RWPE2 (cell line): Measurements from ENCODE around the gene FNBP1.

Experiments
- ATAC-seq: fragments of 200-7000 bp; cut with Tn5 transposase; 3 replicates; pipeline ENCODE4 v1.9.1; 2021; ENCODE audit warnings: low read depth
- DNase-seq: peaks from one replicate; pipeline ENCODE4 v3.0.0-alpha.2; 2020; ENCODE audit warnings: low spot score
- H3K27ac ChIP-seq: fragments of 450-650 bp; 2 replicates; pipeline ENCODE4 v1.5.1; 2017; ENCODE audit warnings: mild to moderate bottlenecking; ENCODE audit not compliant: poor library complexity, severe bottlenecking
- H3K27me3 ChIP-seq: fragments of 250-450 bp; sonication (Bioruptor Pico); 2 replicates; pipeline ENCODE4 v1.5.1; 2021; ENCODE audit warnings: mild to moderate bottlenecking, moderate library complexity; ENCODE audit not compliant: insufficient read depth, poor library complexity, severe bottlenecking
- H3K36me3 ChIP-seq: fragments of 250-450 bp; sonication (Bioruptor Pico); 2 replicates; pipeline ENCODE4 v1.5.1; 2020; ENCODE audit warnings: low read depth, mild to moderate bottlenecking, moderate library complexity
- H3K4me1 ChIP-seq: fragments of 250-450 bp; sonication (Bioruptor Pico); 2 replicates; pipeline ENCODE4 v1.5.1; 2021; ENCODE audit warnings: mild to moderate bottlenecking, moderate library complexity; ENCODE audit not compliant: insufficient read depth, poor library complexity, severe bottlenecking
- H3K4me3 ChIP-seq: fragments of 250-450 bp; sonication (Bioruptor Pico); 2 replicates; pipeline ENCODE4 v1.5.1; 2021; ENCODE audit warnings: mild to moderate bottlenecking, moderate library complexity; ENCODE audit not compliant: severe bottlenecking
- H3K9me3 ChIP-seq: fragments of 250-450 bp; sonication (Bioruptor Pico); 2 replicates; pipeline ENCODE4 v1.5.1; 2021; ENCODE audit warnings: mild to moderate bottlenecking, moderate library complexity; ENCODE audit not compliant: severe bottlenecking
- CTCF ChIP-seq: fragments of 450-650 bp; IDR thresholded peaks from one replicate; pipeline ENCODE4 v1.5.1; 2017; ENCODE audit warnings: mild to moderate bottlenecking, moderate library complexity; ENCODE audit not compliant: poor library complexity, severe bottlenecking

The FNBP1 gene

GRCh38 chr9:129919841-129920240, 123.1 kb downstream of the FNBP1 start:
- H3K36me3 ChIP-seq = 0 out of 2 replicates have a peak, but pooled peaks cover 3% of the 10 kb centered on the region
- H3K4me1 ChIP-seq = no peaks in the 10 kb centered on the region
- no peak overlapping the region for H3K4me3 ChIP-seq
- H3K27ac ChIP-seq = no peak overlapping the region
- no peaks in the 10 kb centered on the region for H3K9me3 ChIP-seq
- H3K27me3 ChIP-seq = no peaks in the 10 kb centered on the region
- ATAC-seq (no peak), DNase-seq (no peak)
- TF ChIP-seq CTCF = no peak

GRCh38 chr9:129919277-129919676, 123.7 kb downstream of the FNBP1 start:
- DNase-seq = no peak
- H3K4me3 ChIP-seq = no peak overlapping the region
- no peaks in the 10 kb centered on the region for H3K9me3 ChIP-seq
- H3K36me3 ChIP-seq = 0 out of 2 replicates have a peak, but pooled peaks cover 3% of the 10 kb centered on the region
- ATAC-seq = no peak
- no peaks in the 10 kb centered on the region for H3K27me3 ChIP-seq
- H3K27ac ChIP-seq = no peak overlapping the region
- no peak for TF ChIP-seq CTCF
- no peaks in the 10 kb centered on the region for H3K4me1 ChIP-seq

- Histone ChIP-seq H3K27ac (no peak overlapping the region), H3K4me3 (no peak overlapping the region), H3K36me3 (0 out of 2 replicates have a peak, but pooled peaks cover 3% of the 10 kb centered on the region), H3K4me1 (no peaks in the 10 kb centered on the region), H3K9me3 (no peaks in the 10 kb centered on the region), H3K27me3 (no peaks in the 10 kb centered on the region)
- DNase-seq (no peak), ATAC-seq (no peak)
- TF ChIP-seq CTCF = no peak
Observed at GRCh38 chr9:129918296-129918950, 124.6 kb downstream of the FNBP1 start.

DNA sequence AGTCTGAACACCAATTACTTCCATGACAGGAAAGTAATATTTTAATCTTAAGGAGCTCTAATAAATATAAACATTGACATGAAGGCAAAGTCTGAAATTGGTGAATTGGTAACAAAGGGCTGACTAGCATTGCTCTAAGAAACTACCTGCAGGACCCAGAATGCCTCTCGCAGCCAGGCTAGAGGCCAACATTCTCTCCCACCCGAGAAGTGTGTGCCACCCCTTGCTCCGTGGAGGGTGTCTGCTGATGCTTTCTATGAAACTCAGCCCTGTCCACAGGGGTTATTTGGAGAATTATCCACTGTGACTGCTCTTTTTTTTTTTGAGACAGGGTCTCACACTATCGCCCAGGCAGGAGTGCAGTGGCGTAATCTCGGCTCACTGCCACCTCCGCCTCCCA, 126.3 kb downstream of the FNBP1 start:
- H3K27ac ChIP-seq = no peak overlapping the region
- no peaks in the 10 kb centered on the region for H3K4me1 ChIP-seq
- H3K27me3 ChIP-seq = no peaks in the 10 kb centered on the region
- no peak overlapping the region for H3K4me3 ChIP-seq
- no peaks in the 10 kb centered on the region for H3K9me3 ChIP-seq
- ATAC-seq (no peak), DNase-seq (no peak)
- H3K36me3 ChIP-seq = no peaks in the 10 kb centered on the region
- TF ChIP-seq CTCF = no peak

DNA sequence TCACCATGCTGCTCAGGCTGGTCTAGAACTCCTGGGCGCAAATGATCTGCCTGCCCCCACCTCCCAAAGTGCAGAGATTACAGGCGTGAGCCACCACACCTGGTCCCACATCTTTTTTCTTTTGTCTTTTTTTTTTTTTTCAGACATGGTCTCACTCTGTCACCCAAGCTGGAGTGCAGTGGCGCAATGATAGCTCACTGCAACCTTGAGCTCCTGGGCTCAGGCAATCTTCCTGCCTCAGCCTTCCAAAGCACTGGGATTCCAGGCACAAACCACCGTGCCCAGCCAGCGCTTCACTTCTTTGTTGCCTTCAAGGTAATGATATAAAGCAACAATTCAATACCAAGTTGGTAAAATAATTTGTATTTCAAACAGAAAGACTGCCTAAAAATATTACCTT, 128.9 kb downstream of the FNBP1 start:
- Histone ChIP-seq H3K27ac (no peak overlapping the region), H3K4me1 (peaks cover 19% of the 10 kb centered on the region), H3K4me3 (no peak overlapping the region), H3K36me3 (no peaks in the 10 kb centered on the region), H3K9me3 (no peaks in the 10 kb centered on the region), H3K27me3 (no peaks in the 10 kb centered on the region)
- ATAC-seq (no peak), DNase-seq (no peak)
- TF ChIP-seq CTCF = no peak
